GM18507 (cell line): Measurements from ENCODE around the gene CEP76.
"Not testable (repeated sequence)": the region's sequence is repeated elsewhere in the genome, so short reads cannot be mapped to it uniquely, and the experiment has no call there.

Experiments
- DNase-seq: peaks from one replicate; pipeline ENCODE4 v3.0.0; 2011; ENCODE audit warnings: low read depth; ENCODE audit not compliant: insufficient read length; ENCODE audit errors: extremely low spot score
- FAIRE-seq: peaks from 2 replicates; lab custom pipeline; 2011; peaks lifted over from hg19 to GRCh38; lab: Jason Lieb, UNC

CEP76 gene

GRCh38 chr18:12652861-12653401 is 49.6 kb downstream of the CEP76 start:
- no peak for DNase-seq

GRCh38 chr18:12651651-12652050 is 50.9 kb downstream of the CEP76 start:
- DNase-seq (no peak), FAIRE-seq (no peak)

More at GRCh38 chr18:12652861-12653401, 49.6 kb downstream of the CEP76 start:
- FAIRE-seq = no peak

- FAIRE-seq = no peak
- DNase-seq = no peak
Measured at GRCh38 chr18:12647773-12648172, 54.8 kb downstream of the CEP76 start.

- DNase-seq = no peak
- FAIRE-seq = no peak
Measured at GRCh38 chr18:12645751-12646203, 56.7 kb downstream of the CEP76 start.

- no peak for DNase-seq
- no peak for FAIRE-seq
Measured at GRCh38 chr18:12645254-12645653, 57.3 kb downstream of the CEP76 start.

GRCh38 chr18:12643756-12644155 is 58.8 kb downstream of the CEP76 start:
- DNase-seq, FAIRE-seq: not testable (repeated sequence)

- FAIRE-seq (no peak), DNase-seq (no peak)
Measured at GRCh38 chr18:12640881-12641200, 61.7 kb downstream of the CEP76 start.

GRCh38 chr18:12639990-12640880 is 62.3 kb downstream of the CEP76 start:
- no peak for DNase-seq
- FAIRE-seq = no peak

GRCh38 chr18:12638644-12639124 is 63.8 kb downstream of the CEP76 start:
- no peak for FAIRE-seq
- no peak for DNase-seq

- FAIRE-seq (no peak), DNase-seq (no peak)
Measured at GRCh38 chr18:12637901-12638643, 64.5 kb downstream of the CEP76 start.

GRCh38 chr18:12637393-12637792 is 65.1 kb downstream of the CEP76 start:
- DNase-seq (no peak), FAIRE-seq (no peak)

GRCh38 chr18:12631831-12632477 is 70.6 kb downstream of the CEP76 start:
- FAIRE-seq (no peak), DNase-seq (no peak)

GRCh38 chr18:12630136-12630535 is 72.4 kb downstream of the CEP76 start:
- no peak for DNase-seq
- no peak for FAIRE-seq

- FAIRE-seq (no peak), DNase-seq (no peak)
Measured at GRCh38 chr18:12628706-12629702, 73.5 kb downstream of the CEP76 start.

GRCh38 chr18:12627199-12627598 is 75.3 kb downstream of the CEP76 start:
- not testable (repeated sequence) for FAIRE-seq, DNase-seq

GRCh38 chr18:12625241-12625640 is 77.3 kb downstream of the CEP76 start:
- FAIRE-seq = no peak
- DNase-seq = no peak
